22Rv1 (cell line): ENCODE data around the gene COL11A2.

Experiments
- CTCF ChIP-seq: fragments of 450-650 bp; IDR thresholded peaks from 2 replicates; pipeline ENCODE4 v1.5.1; 2017; ENCODE audit warnings: mild to moderate bottlenecking
- ZFX ChIP-seq: fragments of 450-650 bp; IDR thresholded peaks from 2 replicates; pipeline ENCODE4 v1.6.1; 2017; ENCODE audit warnings: antibody characterized with exemption, borderline replicate concordance

DNA sequence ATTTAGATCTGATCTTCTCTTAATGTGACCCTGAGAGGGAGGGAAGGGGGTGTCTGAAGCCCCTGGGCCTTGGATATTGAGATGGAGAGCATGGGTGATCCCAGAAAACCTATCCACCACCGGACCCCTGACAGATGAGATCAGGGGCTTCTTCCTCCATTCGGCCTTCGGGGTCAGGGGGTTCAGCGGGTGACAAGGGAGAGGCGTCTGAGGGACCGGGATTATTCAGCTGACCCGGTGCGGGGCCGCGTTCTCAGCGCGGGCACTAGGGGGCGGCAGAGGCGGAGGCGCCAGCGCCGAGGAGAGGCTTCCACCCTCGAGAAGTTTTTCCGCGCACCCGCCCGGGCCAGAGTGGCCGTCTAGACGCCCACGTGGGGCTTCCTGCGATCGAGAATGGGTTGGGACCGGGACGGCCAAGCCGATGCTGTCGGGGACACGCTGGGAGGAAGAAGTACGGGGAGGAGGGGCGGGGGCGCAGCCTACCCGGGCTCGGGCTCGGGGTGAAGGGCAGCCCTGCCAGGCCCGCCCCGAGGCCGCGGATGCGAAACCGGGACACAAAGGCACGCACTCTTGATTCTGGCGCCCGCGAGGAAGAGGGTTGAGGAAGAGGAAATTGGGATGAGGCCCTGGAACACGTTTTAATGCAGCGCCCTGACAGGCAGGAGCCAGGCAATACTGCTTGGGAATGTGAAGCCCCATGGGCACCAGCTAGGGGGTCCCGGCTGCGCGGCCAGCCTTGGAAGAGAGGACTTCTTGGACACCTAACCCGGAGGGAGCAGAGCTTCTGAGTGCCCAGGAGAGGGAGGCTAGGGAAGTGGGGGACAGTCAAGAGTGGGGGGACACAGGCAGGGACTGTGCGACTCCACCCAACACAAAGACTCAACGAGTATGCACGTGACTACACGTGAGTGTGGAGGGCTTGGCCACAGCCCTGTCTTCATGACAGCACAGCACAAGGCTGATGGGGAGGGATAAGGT lies 30.6 kb downstream of the COL11A2 start:
- TF ChIP-seq CTCF, result peak; percentile 98
- TF ChIP-seq ZFX, result no peak
